Stimulated activated naive CD8-positive, alpha-beta T cell treated with anti-CD3 and anti-CD28 coated beads, Interleukin-15, Interleukin-2, amounts not matched to agents 100 ng/mL and 50 ng/mL, for 24 hours (primary cell): ENCODE measurements around the gene CLEC9A.

Source experiments
- H3K27ac Mint-ChIP-seq: one replicate; pipeline ENCODE4 v1.8.0; 2021; ENCODE audit warnings: mild to moderate bottlenecking, mixed read lengths
- H3K27me3 Mint-ChIP-seq: one replicate; pipeline ENCODE4 v1.8.0; 2021; ENCODE audit warnings: mixed read lengths
- H3K36me3 Mint-ChIP-seq: one replicate; pipeline ENCODE4 v1.8.0; 2021; ENCODE audit warnings: low read depth, mixed read lengths
- H3K4me1 Mint-ChIP-seq: one replicate; pipeline ENCODE4 v1.8.0; 2021; ENCODE audit warnings: low read depth, mixed read lengths
- H3K4me3 Mint-ChIP-seq: one replicate; pipeline ENCODE4 v1.8.0; 2021; ENCODE audit warnings: mild to moderate bottlenecking, mixed read lengths
- H3K9me3 Mint-ChIP-seq: one replicate; pipeline ENCODE4 v1.8.0; 2021; ENCODE audit warnings: mixed read lengths

Gene CLEC9A

GRCh38 chr12:10082117-10082874 is 51.8 kb downstream of the CLEC9A start:
- H3K4me3 Mint-ChIP-seq, result no peak overlapping the region
- no peaks in the 10 kb centered on the region for H3K4me1 Mint-ChIP-seq
- H3K9me3 Mint-ChIP-seq, result peaks cover 8% of the 10 kb centered on the region
- H3K27ac Mint-ChIP-seq, result no peak overlapping the region
- H3K27me3 Mint-ChIP-seq, result peaks cover 16% of the 10 kb centered on the region
- H3K36me3 Mint-ChIP-seq, result no peaks in the 10 kb centered on the region

DNA sequence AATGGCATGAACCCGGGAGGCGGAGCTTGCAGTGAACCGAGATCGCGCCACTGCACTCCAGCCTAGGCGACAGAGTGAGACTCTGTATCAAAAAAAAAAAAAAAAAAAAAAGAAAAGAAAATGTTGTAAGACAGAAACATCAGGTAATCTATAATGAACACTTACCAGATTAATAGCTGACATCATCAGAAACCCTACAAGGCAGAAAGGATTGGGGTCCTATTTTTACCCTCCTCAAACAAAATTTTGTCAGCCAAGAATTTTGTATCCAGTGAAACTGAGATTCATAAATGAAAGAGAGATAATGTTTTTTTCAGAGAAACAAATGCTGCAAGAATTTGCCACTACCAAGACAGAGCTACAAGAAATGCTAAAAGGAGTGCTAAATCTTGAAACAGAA is 54.3 kb downstream of the CLEC9A start:
- Mint-ChIP-seq H3K4me1 (no peaks in the 10 kb centered on the region), H3K27ac (no peak overlapping the region), H3K36me3 (no peaks in the 10 kb centered on the region), H3K27me3 (peaks cover 8% of the 10 kb centered on the region), H3K4me3 (no peak overlapping the region), H3K9me3 (peaks cover 8% of the 10 kb centered on the region)

GRCh38 chr12:10086387-10086786 is 55.9 kb downstream of the CLEC9A start:
- Mint-ChIP-seq H3K4me1 (peaks cover 3% of the 10 kb centered on the region), H3K9me3 (peaks cover 8% of the 10 kb centered on the region), H3K27ac (no peak overlapping the region), H3K36me3 (no peaks in the 10 kb centered on the region), H3K27me3 (peaks cover 12% of the 10 kb centered on the region), H3K4me3 (no peak overlapping the region)

DNA sequence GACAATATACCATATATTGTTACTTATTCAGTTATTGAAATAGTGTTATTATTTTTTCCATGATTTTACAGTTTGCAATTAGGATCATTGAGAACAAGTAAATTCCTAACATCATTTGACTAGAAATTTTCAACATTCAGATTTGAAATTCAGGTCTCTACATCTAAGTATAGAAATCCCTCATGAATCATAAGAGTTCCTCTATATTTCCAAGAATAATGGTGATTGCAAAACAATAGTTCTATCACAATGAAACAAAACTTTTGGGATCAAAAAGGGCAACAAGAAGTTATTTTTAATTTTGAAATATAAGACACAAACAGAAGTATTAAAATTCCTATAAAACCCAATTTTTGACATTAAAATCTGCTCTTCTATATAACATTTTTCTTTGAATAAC is 57.5 kb downstream of the CLEC9A start:
- Mint-ChIP-seq H3K36me3 (no peaks in the 10 kb centered on the region), H3K4me1 (peaks cover 3% of the 10 kb centered on the region), H3K4me3 (no peak overlapping the region), H3K27ac (no peak overlapping the region), H3K9me3 (peaks cover 8% of the 10 kb centered on the region), H3K27me3 (peaks cover 6% of the 10 kb centered on the region)

DNA sequence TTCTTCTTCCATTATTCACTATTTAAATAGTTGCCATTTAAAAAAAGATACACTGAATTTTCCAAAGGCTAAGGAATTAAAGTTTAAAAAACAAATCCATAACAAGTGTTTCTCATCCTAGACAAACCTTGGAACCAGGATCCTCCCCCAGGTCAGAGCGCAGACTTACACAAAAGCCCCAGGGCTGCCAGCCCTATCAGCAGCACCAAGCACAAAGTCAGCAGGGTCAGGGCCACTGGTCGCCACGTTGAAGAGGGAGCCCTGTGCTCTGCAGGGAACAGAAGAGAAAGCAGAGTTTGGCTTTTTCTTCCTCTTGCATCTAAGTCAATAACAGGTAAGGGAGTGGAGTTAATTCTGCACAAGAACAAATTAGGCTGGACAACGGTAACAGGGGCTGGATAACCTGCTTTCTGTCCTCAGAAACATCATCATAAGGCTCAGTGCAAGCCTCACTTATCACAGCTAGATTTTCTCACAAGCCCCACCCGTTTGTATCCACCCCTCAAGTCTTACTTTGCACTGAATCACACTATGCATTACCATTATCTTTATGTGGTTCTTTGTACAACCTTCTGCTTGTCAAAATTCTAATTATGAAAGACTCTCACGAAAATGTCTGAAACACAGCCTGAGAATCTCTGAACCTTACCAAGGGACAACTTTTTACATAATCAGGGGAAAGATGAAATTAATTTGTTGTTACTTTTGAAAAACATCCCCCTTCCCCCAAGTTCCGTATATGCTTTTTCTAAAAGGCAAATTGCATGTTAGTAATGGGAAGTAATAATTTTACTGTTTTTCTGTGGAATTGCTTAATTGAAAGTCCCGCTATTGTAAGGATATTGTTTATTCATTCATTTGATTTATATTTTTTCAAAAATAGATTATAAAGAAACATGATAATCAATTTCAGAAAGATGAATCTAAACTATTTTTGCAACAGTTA is 58.7 kb downstream of the CLEC9A start:
- no peaks in the 10 kb centered on the region for H3K36me3 Mint-ChIP-seq
- no peak overlapping the region for H3K27ac Mint-ChIP-seq
- H3K4me3 Mint-ChIP-seq, result no peak overlapping the region
- peaks cover 4% of the 10 kb centered on the region for H3K27me3 Mint-ChIP-seq
- peaks cover 3% of the 10 kb centered on the region for H3K4me1 Mint-ChIP-seq
- peaks cover 6% of the 10 kb centered on the region for H3K9me3 Mint-ChIP-seq

DNA sequence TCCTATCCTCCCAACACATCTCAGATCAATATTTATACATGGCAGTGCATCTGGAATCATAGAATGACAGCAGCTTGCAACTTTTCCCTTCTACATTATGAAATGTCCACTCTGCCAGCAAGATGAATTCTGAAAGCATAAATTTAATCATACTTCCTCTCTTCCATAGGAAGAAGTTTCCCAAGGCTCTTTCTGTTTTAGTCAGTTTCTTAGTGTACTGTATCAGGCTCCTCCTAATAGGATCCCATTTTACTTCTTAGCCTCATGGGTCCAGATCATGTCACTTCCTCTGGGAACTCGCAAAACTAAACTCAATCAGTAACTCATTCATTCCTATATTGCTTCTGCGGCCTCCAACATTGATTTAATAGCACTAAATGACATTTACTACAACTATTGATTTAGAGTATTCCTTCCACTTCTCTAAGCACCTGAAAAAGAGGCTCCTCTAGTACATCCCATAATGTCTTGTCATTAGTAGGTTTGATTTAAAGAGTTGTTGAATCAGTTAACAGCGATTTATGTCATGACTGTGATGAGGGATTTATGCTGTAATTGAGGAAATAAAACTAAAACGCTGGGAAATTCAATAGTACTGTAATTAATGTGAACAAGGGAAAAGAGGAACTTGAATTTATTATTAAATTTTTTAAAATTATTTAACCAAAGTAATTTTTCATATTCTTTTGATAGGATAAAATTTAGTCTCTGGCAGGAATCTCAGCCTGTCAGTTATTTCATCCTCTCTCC is 64.3 kb downstream of the CLEC9A start:
- no peak overlapping the region for H3K27ac Mint-ChIP-seq

GRCh38 chr12:10095971-10096370 is 65.5 kb downstream of the CLEC9A start:
- H3K4me1 Mint-ChIP-seq, result no peaks in the 10 kb centered on the region
- H3K36me3 Mint-ChIP-seq, result no peaks in the 10 kb centered on the region
- H3K4me3 Mint-ChIP-seq, result no peak overlapping the region
- H3K9me3 Mint-ChIP-seq, result no peaks in the 10 kb centered on the region
- H3K27me3 Mint-ChIP-seq, result peaks cover under 1% of the 10 kb centered on the region
- no peak overlapping the region for H3K27ac Mint-ChIP-seq

More for the DNA sequence above, 64.3 kb downstream of the CLEC9A start:
- H3K36me3 Mint-ChIP-seq, result no peaks in the 10 kb centered on the region
- no peaks in the 10 kb centered on the region for H3K9me3 Mint-ChIP-seq
- H3K27me3 Mint-ChIP-seq, result peaks cover 3% of the 10 kb centered on the region
- H3K4me1 Mint-ChIP-seq, result peaks cover 2% of the 10 kb centered on the region
- no peak overlapping the region for H3K4me3 Mint-ChIP-seq

GRCh38 chr12:10097521-10097920 is 67.0 kb downstream of the CLEC9A start:
- Mint-ChIP-seq H3K4me1 (no peaks in the 10 kb centered on the region), H3K27ac (no peak overlapping the region), H3K36me3 (no peaks in the 10 kb centered on the region), H3K9me3 (no peaks in the 10 kb centered on the region), H3K4me3 (no peak overlapping the region), H3K27me3 (no peaks in the 10 kb centered on the region)

DNA sequence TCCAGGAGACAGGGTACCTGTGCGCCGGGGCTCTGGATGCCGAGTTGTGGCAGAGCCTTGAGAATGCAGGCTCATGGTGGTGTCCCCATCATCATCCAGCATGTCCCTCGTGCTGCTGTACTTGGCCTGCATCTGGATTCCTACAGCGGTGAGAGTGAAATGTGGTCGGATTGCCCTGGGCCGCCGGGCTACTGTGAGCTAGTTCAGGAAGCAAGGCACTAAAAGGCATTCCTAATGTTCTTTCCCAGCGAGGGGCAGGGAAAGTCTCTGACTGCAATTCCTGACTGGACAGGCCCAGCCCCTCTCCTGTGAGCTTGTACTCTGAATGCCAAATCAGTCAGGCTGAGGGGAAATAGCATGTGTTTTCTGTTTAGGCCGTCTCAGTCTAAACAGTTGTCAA is 68.3 kb downstream of the CLEC9A start, which contains the start of gene CLEC1A:
Gene CLEC1A, minus strand, starts transcription at position 195 of the 400 bp plus-strand sequence. Its CDS starts 63 bp downstream, at position 132.
- no peaks in the 10 kb centered on the region for H3K4me1 Mint-ChIP-seq

GRCh38 chr12:10101042-10101579 is 70.6 kb downstream of the CLEC9A start:
- Mint-ChIP-seq H3K4me1 (no peaks in the 10 kb centered on the region), H3K27me3 (peaks cover 17% of the 10 kb centered on the region)

More for the DNA sequence above, 68.3 kb downstream of the CLEC9A start, which contains the start of gene CLEC1A:
- H3K27me3 Mint-ChIP-seq, result peaks cover 3% of the 10 kb centered on the region
- no peaks in the 10 kb centered on the region for H3K36me3 Mint-ChIP-seq
- H3K4me3 Mint-ChIP-seq, result no peak within 1 kb of the TSS
- H3K27ac Mint-ChIP-seq, result no peak within 1 kb of the TSS
- H3K9me3 Mint-ChIP-seq, result no peaks in the 10 kb centered on the region

DNA sequence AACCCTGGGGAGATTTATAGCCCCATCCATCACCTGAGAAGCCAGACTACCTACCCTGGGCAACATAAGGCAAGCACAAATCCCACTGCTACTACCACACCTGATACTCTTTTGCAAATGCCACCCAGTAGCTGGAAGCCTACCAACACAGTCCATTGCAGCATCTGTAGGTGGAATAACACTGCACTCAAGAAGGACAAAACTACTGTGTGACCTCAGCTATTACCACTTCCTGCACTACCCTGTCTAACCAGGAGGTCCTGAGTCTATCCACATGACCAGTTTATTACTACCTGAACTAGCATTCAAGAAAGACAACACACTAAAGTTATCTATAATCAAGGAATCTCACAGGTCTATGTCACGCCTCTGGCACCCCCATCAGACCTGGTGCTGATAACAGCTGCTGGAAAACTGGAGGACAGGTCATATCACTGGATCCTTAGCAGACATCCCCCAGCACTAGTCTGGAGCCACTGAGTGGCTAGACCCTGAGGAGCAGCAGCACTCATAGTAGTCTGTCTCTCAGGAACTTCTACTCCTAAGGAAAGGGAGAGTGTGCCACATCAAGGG is 71.3 kb downstream of the CLEC9A start:
- no peaks in the 10 kb centered on the region for H3K4me1 Mint-ChIP-seq
- H3K27me3 Mint-ChIP-seq, result peaks cover 18% of the 10 kb centered on the region
- H3K9me3 Mint-ChIP-seq, result peaks cover 6% of the 10 kb centered on the region
- no peak overlapping the region for H3K27ac Mint-ChIP-seq
- H3K36me3 Mint-ChIP-seq, result no peaks in the 10 kb centered on the region
- H3K4me3 Mint-ChIP-seq, result no peak overlapping the region

More at GRCh38 chr12:10101042-10101579, 70.6 kb downstream of the CLEC9A start:
- Mint-ChIP-seq H3K4me3 (no peak overlapping the region), H3K36me3 (no peaks in the 10 kb centered on the region), H3K9me3 (peaks cover 6% of the 10 kb centered on the region), H3K27ac (no peak overlapping the region)

DNA sequence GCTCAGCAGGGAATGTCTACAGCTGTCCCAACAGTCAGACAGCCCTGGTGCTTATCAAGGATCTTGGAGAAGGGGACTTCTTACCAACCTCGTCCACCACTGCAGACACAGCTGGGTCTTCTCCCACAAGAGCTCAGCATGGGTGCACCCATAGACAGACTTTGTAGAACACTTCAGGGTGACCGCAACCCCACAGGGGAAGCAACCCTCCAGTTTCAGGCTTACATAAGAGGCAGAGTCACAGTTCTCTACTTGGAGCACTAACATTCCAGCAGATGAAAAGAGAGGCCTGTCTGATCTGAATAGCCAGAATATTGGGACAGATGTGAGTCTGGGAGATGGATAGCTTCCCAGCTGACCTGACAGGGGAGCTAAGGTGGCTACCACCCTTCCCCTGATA is 71.8 kb downstream of the CLEC9A start:
- Mint-ChIP-seq H3K36me3 (no peaks in the 10 kb centered on the region), H3K27ac (no peak overlapping the region), H3K4me3 (no peak overlapping the region), H3K27me3 (peaks cover 23% of the 10 kb centered on the region), H3K4me1 (no peaks in the 10 kb centered on the region), H3K9me3 (peaks cover 6% of the 10 kb centered on the region)

DNA sequence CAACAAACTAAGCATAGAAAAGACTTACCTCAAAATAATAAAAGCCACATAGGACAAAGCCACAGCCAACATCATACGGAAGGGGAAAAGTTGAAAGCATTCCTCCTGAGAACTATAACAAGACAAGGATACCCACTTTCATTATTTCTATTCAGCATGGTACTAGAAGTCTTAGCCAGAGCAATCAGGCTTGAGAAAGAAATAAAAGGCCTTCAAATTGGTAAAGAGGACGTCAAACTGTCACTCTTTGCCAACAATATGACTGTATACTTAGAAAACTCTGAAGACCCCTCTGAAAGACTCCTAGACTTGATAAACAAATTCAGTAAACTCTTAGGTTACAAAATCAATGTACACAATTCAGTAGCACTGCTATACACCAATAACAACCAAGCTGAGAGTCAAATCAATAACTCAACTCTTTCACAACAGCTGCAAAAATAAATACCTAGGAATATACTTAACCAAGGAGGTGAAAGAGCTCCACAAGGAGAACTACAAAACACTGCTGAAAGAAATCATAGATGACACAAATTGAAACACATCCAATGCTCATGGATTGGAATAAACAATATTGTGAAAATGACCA is 79.9 kb downstream of the CLEC9A start:
- H3K4me1 Mint-ChIP-seq, result no peaks in the 10 kb centered on the region
- H3K27ac Mint-ChIP-seq, result no peak overlapping the region
- no peak overlapping the region for H3K4me3 Mint-ChIP-seq
- H3K36me3 Mint-ChIP-seq, result no peaks in the 10 kb centered on the region
- H3K27me3 Mint-ChIP-seq, result peaks cover 11% of the 10 kb centered on the region
- peaks cover 7% of the 10 kb centered on the region for H3K9me3 Mint-ChIP-seq

- H3K36me3 Mint-ChIP-seq, result no peaks in the 10 kb centered on the region
- H3K9me3 Mint-ChIP-seq, result peaks cover 3% of the 10 kb centered on the region
- no peak overlapping the region for H3K27ac Mint-ChIP-seq
- peaks cover 6% of the 10 kb centered on the region for H3K27me3 Mint-ChIP-seq
- no peak overlapping the region for H3K4me3 Mint-ChIP-seq
- H3K4me1 Mint-ChIP-seq, result no peaks in the 10 kb centered on the region
These were observed 81.0 kb downstream of the CLEC9A start for GRCh38 chr12:10111451-10111850.
